Suprapubic skin (tissue), 3 donors: ENCODE results near the gene NKD2.
"Not testable (repeated sequence)": the region's sequence is repeated elsewhere in the genome, so short reads cannot be mapped to it uniquely, and the experiment has no call there.

Experiments used
- EP300 ChIP-seq: sonication (generic); formaldehyde crosslinking; IDR thresholded peaks from one replicate; pipeline ENCODE4 v1.6.1; 2017; ENCODE audit warnings: antibody characterized with exemption
- POLR2A ChIP-seq, 2 donors: fragments of 450-650 bp; IDR thresholded peaks; one replicate each; pipeline ENCODE4 v1.6.1; 2017; ENCODE audit warnings: antibody characterized with exemption in 2 of 2, mild to moderate bottlenecking in 2 of 2, moderate library complexity in 2 of 2
- TF ChIP-seq, protein P1 (sequence below), 2 donors: fragments of 200-600 bp in 1 of 2; fragments of 450-650 bp in 1 of 2; sonication (generic) in 1 of 2; IDR thresholded peaks; one replicate each; pipeline ENCODE4 v1.5.1; 2016 to 2019; ENCODE audit warnings: antibody characterized with exemption in 2 of 2, mild to moderate bottlenecking in 1 of 2, moderate library complexity in 1 of 2

DNA sequence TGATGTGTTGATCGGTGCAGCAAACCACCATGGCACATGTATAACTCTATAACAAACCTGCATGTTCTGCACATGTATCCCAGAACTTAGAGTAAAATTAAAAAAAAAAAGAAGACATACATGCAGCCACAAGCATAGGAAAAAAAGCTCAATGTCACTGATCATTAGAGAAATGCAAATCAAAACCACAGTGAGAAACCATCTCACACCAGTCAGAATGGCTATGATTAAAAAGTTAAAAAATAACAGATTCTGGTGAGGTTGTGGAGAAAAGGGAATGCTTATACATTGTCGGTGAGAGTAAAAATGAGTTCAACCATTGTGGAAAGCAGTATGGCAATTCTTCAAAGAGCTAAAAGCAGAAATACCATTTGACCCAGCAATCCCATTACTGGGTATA is 36.0 kb upstream of the NKD2 start:
- not testable (repeated sequence) for TF ChIP-seq POLR2A (IDR thresholded peaks at IDR 0.05); EP300
- TF ChIP-seq, protein P1, sequence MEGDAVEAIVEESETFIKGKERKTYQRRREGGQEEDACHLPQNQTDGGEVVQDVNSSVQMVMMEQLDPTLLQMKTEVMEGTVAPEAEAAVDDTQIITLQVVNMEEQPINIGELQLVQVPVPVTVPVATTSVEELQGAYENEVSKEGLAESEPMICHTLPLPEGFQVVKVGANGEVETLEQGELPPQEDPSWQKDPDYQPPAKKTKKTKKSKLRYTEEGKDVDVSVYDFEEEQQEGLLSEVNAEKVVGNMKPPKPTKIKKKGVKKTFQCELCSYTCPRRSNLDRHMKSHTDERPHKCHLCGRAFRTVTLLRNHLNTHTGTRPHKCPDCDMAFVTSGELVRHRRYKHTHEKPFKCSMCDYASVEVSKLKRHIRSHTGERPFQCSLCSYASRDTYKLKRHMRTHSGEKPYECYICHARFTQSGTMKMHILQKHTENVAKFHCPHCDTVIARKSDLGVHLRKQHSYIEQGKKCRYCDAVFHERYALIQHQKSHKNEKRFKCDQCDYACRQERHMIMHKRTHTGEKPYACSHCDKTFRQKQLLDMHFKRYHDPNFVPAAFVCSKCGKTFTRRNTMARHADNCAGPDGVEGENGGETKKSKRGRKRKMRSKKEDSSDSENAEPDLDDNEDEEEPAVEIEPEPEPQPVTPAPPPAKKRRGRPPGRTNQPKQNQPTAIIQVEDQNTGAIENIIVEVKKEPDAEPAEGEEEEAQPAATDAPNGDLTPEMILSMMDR (IDR thresholded peaks at IDR 0.05), result not testable (repeated sequence)
